IMR-90 (cell line): ENCODE measurements around the gene ENHO. TPM values are rescaled to one million over a fixed set of nuclear protein-coding genes. Genes with fewer than 3 reads are reported as not detected.

Source experiments
- ATAC-seq: fragments of 200-7000 bp; cut with Tn5 transposase; 2 replicates; pipeline ENCODE4 v1.9.1; 2020; ENCODE audit warnings: low read depth, mild to moderate bottlenecking, moderate library complexity
- BruUV-seq: library from RNA; stranded (reverse); fragments of 400-500 nt; replicated peaks from 2 replicates; lab custom pipeline; 2021; lab: Mats Ljungman, UMichigan
- CTCF ChIA-PET: fragments of 300-600 bp; formaldehyde crosslinking; extraction: SDS; loops from one replicate; lab custom pipeline; 2021; ENCODE audit warnings: antibody characterized with exemption; lab: Yijun Ruan, JAX
- POLR2A ChIA-PET: fragments of 300-600 bp; sonication (Branson Sonifier 250); formaldehyde crosslinking; loops from one replicate; lab custom pipeline; 2022; ENCODE audit warnings: antibody characterized with exemption; ENCODE audit not compliant: unreplicated experiment; lab: Charles Lee
- DNase-seq: peaks from one replicate; pipeline ENCODE4 v3.0.0; 2013
- H2AFZ ChIP-seq: replicated peaks from 2 replicates; pipeline ENCODE3; 2013; ENCODE audit warnings: low read length, mild to moderate bottlenecking; ENCODE audit not compliant: poor library complexity
- H2AK5ac ChIP-seq: 2 replicates; pipeline ENCODE4 v1.6.1; 2013; ENCODE audit warnings: low read depth, low read length, inconsistent platforms
- H2AK9ac ChIP-seq: replicated peaks from 2 replicates; pipeline ENCODE3; 2013; ENCODE audit warnings: mild to moderate bottlenecking, low read depth, low read length, moderate library complexity; ENCODE audit not compliant: poor library complexity
- H2BK120ac ChIP-seq: 2 replicates; pipeline ENCODE4 v1.6.1; 2013; ENCODE audit warnings: low read depth, low read length, inconsistent platforms
- H2BK15ac ChIP-seq: 3 replicates; pipeline ENCODE4 v1.6.1; 2013; ENCODE audit warnings: low read depth, low read length, inconsistent platforms
- H2BK20ac ChIP-seq: 2 replicates; pipeline ENCODE4 v1.6.1; 2013; ENCODE audit warnings: low read depth, mild to moderate bottlenecking, inconsistent platforms, low read length, moderate library complexity
- H2BK5ac ChIP-seq: 2 replicates; pipeline ENCODE4 v1.6.1; 2013; ENCODE audit warnings: mild to moderate bottlenecking, low read depth, low read length, inconsistent platforms; ENCODE audit not compliant: poor library complexity, severe bottlenecking
- H3K14ac ChIP-seq: replicated peaks from 2 replicates; pipeline ENCODE4 v1.6.1; 2013; ENCODE audit warnings: low read depth, low read length, inconsistent platforms
- H3K18ac ChIP-seq: 2 replicates; pipeline ENCODE4 v1.6.1; 2013; ENCODE audit warnings: low read depth, low read length, control low read depth
- H3K23ac ChIP-seq: 2 replicates; pipeline ENCODE4 v1.6.1; 2013; ENCODE audit warnings: low read depth, low read length, inconsistent platforms
- H3K27ac ChIP-seq: 2 replicates; pipeline ENCODE4 v1.5.1; 2013; ENCODE audit warnings: mild to moderate bottlenecking, control low read depth, low read length; ENCODE audit not compliant: insufficient read depth
- H3K27me3 ChIP-seq: 2 replicates; pipeline ENCODE4 v1.6.1; 2013; ENCODE audit warnings: low read length; ENCODE audit not compliant: control insufficient read depth, insufficient read depth
- H3K36me3 ChIP-seq: 2 replicates; pipeline ENCODE4 v1.6.1; 2013; ENCODE audit warnings: low read length, mixed read lengths; ENCODE audit not compliant: control insufficient read depth, insufficient read depth
- H3K4ac ChIP-seq: 2 replicates; pipeline ENCODE4 v1.6.1; 2013; ENCODE audit warnings: low read depth, low read length, inconsistent platforms
- H3K4me1 ChIP-seq: 2 replicates; pipeline ENCODE4 v1.6.1; 2013; ENCODE audit warnings: low read length, mixed read lengths; ENCODE audit not compliant: control insufficient read depth, insufficient read depth
- H3K4me2 ChIP-seq: 2 replicates; pipeline ENCODE4 v1.6.1; 2013; ENCODE audit warnings: low read depth, mild to moderate bottlenecking, control low read depth, low read length, moderate library complexity
- H3K4me3 ChIP-seq: 2 replicates; pipeline ENCODE4 v1.5.1; 2013; ENCODE audit warnings: low read depth, mild to moderate bottlenecking, control low read depth, low read length, moderate library complexity; ENCODE audit not compliant: insufficient read depth
- H3K56ac ChIP-seq: 2 replicates; pipeline ENCODE4 v1.6.1; 2013; ENCODE audit warnings: low read length, inconsistent platforms; ENCODE audit not compliant: insufficient read depth; ENCODE audit errors: extremely low read depth
- H3K79me1 ChIP-seq, 2 experiments: 2 replicates each; pipeline ENCODE4 v1.6.1; 2013; ENCODE audit warnings: low read length in 2 of 2, inconsistent platforms in 1 of 2, low read depth in 1 of 2
- H3K9ac ChIP-seq: 2 replicates; pipeline ENCODE4 v1.6.1; 2013; ENCODE audit warnings: low read depth, low read length, control low read depth
- H3K9me1 ChIP-seq: 2 replicates; pipeline ENCODE4 v1.6.1; 2013; ENCODE audit warnings: low read length, inconsistent platforms; ENCODE audit not compliant: insufficient read depth
- H3K9me3 ChIP-seq: 2 replicates; pipeline ENCODE4 v1.6.1; 2013; ENCODE audit warnings: low read length; ENCODE audit not compliant: control insufficient read depth, insufficient read depth
- H4K20me1 ChIP-seq: 2 replicates; pipeline ENCODE4 v1.6.1; 2013; ENCODE audit warnings: low read length, inconsistent platforms; ENCODE audit not compliant: insufficient read depth
- H4K5ac ChIP-seq: 2 replicates; pipeline ENCODE4 v1.6.1; 2013; ENCODE audit warnings: mild to moderate bottlenecking, low read depth, low read length, control low read depth
- H4K8ac ChIP-seq, 2 experiments: 2 replicates each; pipeline ENCODE4 v1.6.1; 2013; ENCODE audit warnings: low read depth in 2 of 2, low read length in 2 of 2, control low read depth in 1 of 2, inconsistent platforms in 1 of 2
- H4K91ac ChIP-seq: 2 replicates; pipeline ENCODE4 v1.6.1; 2013; ENCODE audit warnings: low read depth, low read length, inconsistent platforms; ENCODE audit not compliant: insufficient read depth
- CEBPB ChIP-seq: IDR thresholded peaks from 2 replicates; pipeline ENCODE4 v1.6.1; 2012; ENCODE audit warnings: low read depth, low read length, improper control_type of control experiment
- CHD1 ChIP-seq: IDR thresholded peaks from 2 replicates; pipeline ENCODE4 v1.6.1; 2012; ENCODE audit warnings: low read depth, low read length, improper control_type of control experiment
- ELK1 ChIP-seq: fragments of 150-350 bp; IDR thresholded peaks from 2 replicates; pipeline ENCODE4 v1.6.1; 2016; ENCODE audit warnings: low read depth, mild to moderate bottlenecking, low read length, moderate library complexity, borderline replicate concordance
- FOS ChIP-seq: fragments of 150-350 bp; IDR thresholded peaks from 2 replicates; pipeline ENCODE4 v1.6.1; 2016; ENCODE audit warnings: low read depth, low read length
- MAFK ChIP-seq: IDR thresholded peaks from 2 replicates; pipeline ENCODE4 v1.6.1; 2012; ENCODE audit warnings: low read depth, low read length, improper control_type of control experiment
- MXI1 ChIP-seq: IDR thresholded peaks from 2 replicates; pipeline ENCODE4 v1.6.1; 2012; ENCODE audit warnings: low read depth, mild to moderate bottlenecking, low read length, moderate library complexity, borderline replicate concordance
- NFE2L2 ChIP-seq: fragments of 150-350 bp; IDR thresholded peaks from 2 replicates; pipeline ENCODE4 v1.6.1; 2016; ENCODE audit warnings: low read depth, mild to moderate bottlenecking, low read length
- RFX5 ChIP-seq: IDR thresholded peaks from 2 replicates; pipeline ENCODE4 v1.8.0; 2012; ENCODE audit warnings: low read depth, mild to moderate bottlenecking, low read length, moderate library complexity
- SMC3 ChIP-seq: fragments of 150-350 bp; IDR thresholded peaks from 2 replicates; pipeline ENCODE4 v1.6.1; 2016; ENCODE audit warnings: low read depth, mild to moderate bottlenecking, antibody characterized with exemption, low read length, moderate library complexity
- WGBS, 2 experiments: methylation state at CpG; one replicate each; pipeline versions ENCODE4 v1.1.5 to v1.1.7; 2013; ENCODE audit warnings: missing lambda C conversion rate in 2 of 2; ENCODE audit not compliant: insufficient read length in 1 of 2; ENCODE audit errors: extremely low coverage in 2 of 2; 5-methylcytosine and 5-hydroxymethylcytosine counted together
- dilution Hi-C: fragments of 300-500 bp; cut with HindIII; formaldehyde crosslinking; loops from one replicate; pipeline ENCODE4 v1.14.3; 2018; ENCODE audit warnings: low sequenced_read_pairs; ENCODE audit not compliant: unreplicated experiment
- in situ Hi-C: fragments of 300-500 bp; cut with MboI; formaldehyde crosslinking; loops from 3 replicates; pipeline ENCODE4 v1.14.3; 2019; ENCODE audit warnings: low sequenced_read_pairs, inconsistent platforms, mixed read lengths
- intact Hi-C: fragments of 100-400 bp; cut with micrococcal nuclease; formaldehyde crosslinking; loops from 2 replicates; pipeline ENCODE4 v1.10.0; 2022
- polyA plus RNA-seq, 3 experiments: library from polyadenylated mRNA; depleted of rRNA; stranded (reverse); fragments of >200 nt; gene quantifications; 2 replicates each; pipeline ENCODE4 v1.2.3, GENCODE V29; 2012; ENCODE audit warnings: low replicate concordance in 1 of 3
- total RNA-seq: library from RNA; depleted of rRNA; stranded (reverse); fragments of >200 nt; gene quantifications from 2 replicates; pipeline ENCODE4 v1.2.3, GENCODE V29; 2012
- TF ChIP-seq, protein P1 (sequence below): conservative IDR thresholded peaks from 2 replicates; pipeline ENCODE4 v1.5.1; 2012; ENCODE audit warnings: mild to moderate bottlenecking, low read depth, low read length, improper control_type of control experiment

Gene ENHO
- total and polyA plus RNA-seq, 2 of the 4 experiments (the other 2 are of a cell fraction) = not detected

DNA sequence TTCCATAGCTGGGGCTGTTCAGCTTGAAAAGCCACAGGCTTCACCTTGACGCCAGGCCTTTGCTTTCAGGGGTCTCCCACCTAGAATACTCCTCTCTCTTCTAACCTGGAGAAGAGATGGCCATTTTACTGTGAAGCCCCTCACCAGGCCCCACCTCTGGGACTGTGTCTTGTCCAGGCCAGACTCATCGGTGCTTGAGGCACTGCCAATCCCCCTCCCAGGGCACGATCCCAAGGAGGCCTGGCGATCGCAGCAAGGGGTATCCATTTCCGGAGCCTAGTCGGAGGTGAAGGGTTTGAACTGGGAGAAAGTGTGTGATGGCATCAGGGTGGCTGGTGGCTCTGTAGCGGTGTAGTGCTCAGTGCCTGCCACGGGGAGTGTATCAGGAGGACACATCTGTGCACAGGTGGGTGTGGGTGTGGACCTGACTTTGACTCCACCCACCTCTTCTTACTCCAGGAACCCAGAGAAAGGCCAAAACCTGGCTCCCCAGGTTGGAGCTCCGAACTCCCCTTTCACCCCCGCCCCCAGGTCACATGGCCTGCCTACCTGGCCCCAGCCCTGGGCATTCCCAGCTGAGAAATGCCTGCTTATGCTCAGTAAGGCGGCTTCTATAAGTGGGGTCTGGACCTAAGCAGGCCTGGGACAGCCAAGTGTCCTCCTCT lies 27.4 kb upstream of the ENHO start:
- H3K27me3 ChIP-seq = peaks cover 50% of the 10 kb centered on the region
- H4K20me1 ChIP-seq = no peaks in the 10 kb centered on the region
- WGBS, 2 experiments = no CpG with 5 or more reads among the region's 12 CpGs
- H3K4me1 ChIP-seq = no peaks in the 10 kb centered on the region
- no peaks in the 10 kb centered on the region for H3K9me3 ChIP-seq
- H2BK120ac ChIP-seq = no peak overlapping the region
- in situ Hi-C loops = loop anchor here (5.0 kb wide), 1 partner anchor 47 kb away; no protein-coding TSS in a partner anchor
- no peak overlapping the region for H3K23ac ChIP-seq
- no peaks in the 10 kb centered on the region for H3K79me1 ChIP-seq
- no peak overlapping the region for H4K91ac ChIP-seq
- no peak overlapping the region for H2AK9ac ChIP-seq
- intact Hi-C loops = no loop called here
- no peak overlapping the region for H3K56ac ChIP-seq
- ChIA-PET POLR2A (no interaction called here), CTCF (interaction anchor here (0.9 to 1.0 kb wide), 2 partner anchors 41 to 54 kb away, joined by 3 read pairs; no protein-coding TSS in a partner anchor)
- H2BK15ac ChIP-seq = no peak overlapping the region
- H4K8ac ChIP-seq = no peak overlapping the region
- H3K4me3 ChIP-seq = no peak overlapping the region
- no peak overlapping the region for H2BK20ac ChIP-seq
- no peak for DNase-seq
- dilution Hi-C loops = no loop called here
- H3K9ac ChIP-seq = no peak overlapping the region
- no peak overlapping the region for H3K18ac ChIP-seq
- H4K5ac ChIP-seq = no peak overlapping the region
- BruUV-seq = no TSS peak
- no peak overlapping the region for H2AK5ac ChIP-seq
- peaks cover 3% of the 10 kb centered on the region; the same call in 1 of the 2 replicates for H3K9me1 ChIP-seq
- H3K4ac ChIP-seq = no peak overlapping the region
- no peak for ATAC-seq
- no peaks in the 10 kb centered on the region for H3K36me3 ChIP-seq
- TF ChIP-seq RFX5 (no peak), MAFK (no peak), ELK1 (no peak), MXI1 (no peak), CEBPB (no peak), NFE2L2 (no peak), CHD1 (no peak), FOS (no peak), SMC3 (no peak)
- TF ChIP-seq, protein P1, sequence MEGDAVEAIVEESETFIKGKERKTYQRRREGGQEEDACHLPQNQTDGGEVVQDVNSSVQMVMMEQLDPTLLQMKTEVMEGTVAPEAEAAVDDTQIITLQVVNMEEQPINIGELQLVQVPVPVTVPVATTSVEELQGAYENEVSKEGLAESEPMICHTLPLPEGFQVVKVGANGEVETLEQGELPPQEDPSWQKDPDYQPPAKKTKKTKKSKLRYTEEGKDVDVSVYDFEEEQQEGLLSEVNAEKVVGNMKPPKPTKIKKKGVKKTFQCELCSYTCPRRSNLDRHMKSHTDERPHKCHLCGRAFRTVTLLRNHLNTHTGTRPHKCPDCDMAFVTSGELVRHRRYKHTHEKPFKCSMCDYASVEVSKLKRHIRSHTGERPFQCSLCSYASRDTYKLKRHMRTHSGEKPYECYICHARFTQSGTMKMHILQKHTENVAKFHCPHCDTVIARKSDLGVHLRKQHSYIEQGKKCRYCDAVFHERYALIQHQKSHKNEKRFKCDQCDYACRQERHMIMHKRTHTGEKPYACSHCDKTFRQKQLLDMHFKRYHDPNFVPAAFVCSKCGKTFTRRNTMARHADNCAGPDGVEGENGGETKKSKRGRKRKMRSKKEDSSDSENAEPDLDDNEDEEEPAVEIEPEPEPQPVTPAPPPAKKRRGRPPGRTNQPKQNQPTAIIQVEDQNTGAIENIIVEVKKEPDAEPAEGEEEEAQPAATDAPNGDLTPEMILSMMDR = no peak
- H2BK5ac ChIP-seq = no peak overlapping the region
- no peak overlapping the region for H3K14ac ChIP-seq
- H2AFZ ChIP-seq = peak overlapping the region; percentile 46
- no peak overlapping the region for H3K4me2 ChIP-seq
- no peak overlapping the region for H3K27ac ChIP-seq
